Karpas-422 (cell line): Measurements from ENCODE around the gene CD68. TPM values are rescaled to one million over a fixed set of nuclear protein-coding genes. Genes with fewer than 3 reads are reported as not detected.
A peak's percentile ranks its signal among the peaks of the same experiment; 100 is the strongest.

ENCODE experiments used
- DNase-seq: peaks from one replicate; pipeline ENCODE4 v3.0.0-alpha.2; 2015
- H2AFZ ChIP-seq: fragments of 200-600 bp; sonication (generic); 2 replicates; pipeline ENCODE4 v1.6.1; 2014; ENCODE audit warnings: antibody characterized with exemption, low read length, mixed read lengths
- H3K27ac ChIP-seq: fragments of 200-600 bp; sonication (generic); 2 replicates; pipeline ENCODE4 v1.5.1; 2014; ENCODE audit warnings: mild to moderate bottlenecking, low read length, moderate library complexity
- H3K27me3 ChIP-seq: fragments of 200-600 bp; sonication (generic); 2 replicates; pipeline ENCODE4 v1.6.1; 2014; ENCODE audit warnings: low read length, mixed read lengths
- H3K36me3 ChIP-seq: fragments of 200-600 bp; sonication (generic); 2 replicates; pipeline ENCODE4 v1.6.1; 2014; ENCODE audit warnings: low read length, mixed read lengths; ENCODE audit not compliant: insufficient read depth
- H3K4me1 ChIP-seq: fragments of 200-600 bp; sonication (generic); 2 replicates; pipeline ENCODE4 v1.6.1; 2014; ENCODE audit warnings: mild to moderate bottlenecking, low read length, mixed read lengths
- H3K4me2 ChIP-seq: fragments of 200-600 bp; sonication (generic); 2 replicates; pipeline ENCODE4 v1.6.1; 2014; ENCODE audit warnings: low read length, low read depth, mild to moderate bottlenecking; ENCODE audit not compliant: poor library complexity, severe bottlenecking
- H3K4me3 ChIP-seq: fragments of 200-600 bp; sonication (generic); 2 replicates; pipeline ENCODE4 v1.5.1; 2014; ENCODE audit warnings: mild to moderate bottlenecking, antibody characterized with exemption, low read length, mixed read lengths
- H3K79me2 ChIP-seq: fragments of 200-600 bp; sonication (generic); 2 replicates; pipeline ENCODE4 v1.6.1; 2014; ENCODE audit warnings: mild to moderate bottlenecking, low read length, mixed read lengths
- H3K9ac ChIP-seq: fragments of 200-600 bp; sonication (generic); 2 replicates; pipeline ENCODE4 v1.6.0; 2014; ENCODE audit warnings: low read length
- H3K9me2 ChIP-seq: fragments of 200-600 bp; sonication (generic), shearing (Covaris generic); replicated peaks from 2 replicates; pipeline ENCODE4 v1.6.0; 2014; ENCODE audit warnings: mild to moderate bottlenecking, low read length, moderate library complexity; ENCODE audit not compliant: insufficient read depth
- H3K9me3 ChIP-seq: fragments of 300-700, 200-600 bp; sonication (generic); 2 replicates; pipeline ENCODE4 v1.6.1; 2014; ENCODE audit warnings: low read length, mixed read lengths
- H4K20me1 ChIP-seq: fragments of 200-600 bp; sonication (generic); 2 replicates; pipeline ENCODE4 v1.6.1; 2014; ENCODE audit warnings: mild to moderate bottlenecking, antibody characterized with exemption, low read length, low read depth; ENCODE audit not compliant: insufficient read depth
- total RNA-seq: library from RNA; depleted of rRNA; stranded (reverse); fragments of >200 nt; shearing (Covaris generic); gene quantifications from 2 replicates; pipeline ENCODE4 v1.2.3, GENCODE V29; 2014; ENCODE audit warnings: low replicate concordance

CD68 gene
- total RNA-seq, 1 experiment from 2014 or later: 3.8 TPM

- Histone ChIP-seq H2AFZ (no peak overlapping the region), H3K36me3 (peaks cover 31% of the 10 kb centered on the region), H3K4me3 (peak overlapping the region; percentile 86), H4K20me1 (peaks cover 10% of the 10 kb centered on the region; the same call in 1 of the 2 replicates), H3K27me3 (no peaks in the 10 kb centered on the region), H3K79me2 (peaks cover 48% of the 10 kb centered on the region), H3K27ac (peak overlapping the region; percentile 62), H3K9me2 (no peaks in the 10 kb centered on the region), H3K4me1 (peaks cover 44% of the 10 kb centered on the region), H3K4me2 (peak overlapping the region; percentile 88), H3K9ac (peak overlapping the region; percentile 87), H3K9me3 (no peaks in the 10 kb centered on the region)
- DNase-seq: peak; percentile 72
Observed at GRCh38 chr17:7562208-7562605, 17.2 kb upstream of the CD68 start.

GRCh38 chr17:7563115-7563869 is 16.1 kb upstream of the CD68 start:
- Histone ChIP-seq H4K20me1 (peaks cover 10% of the 10 kb centered on the region; the same call in 1 of the 2 replicates), H2AFZ (no peak overlapping the region), H3K9me3 (no peaks in the 10 kb centered on the region), H3K9ac (peak overlapping the region; percentile 87), H3K27me3 (no peaks in the 10 kb centered on the region), H3K27ac (peak overlapping the region; percentile 62; the same call in 1 of the 2 replicates), H3K79me2 (peaks cover 48% of the 10 kb centered on the region), H3K4me2 (peak overlapping the region; percentile 88), H3K4me3 (peak overlapping the region; percentile 86), H3K4me1 (peaks cover 38% of the 10 kb centered on the region), H3K36me3 (peaks cover 35% of the 10 kb centered on the region), H3K9me2 (no peaks in the 10 kb centered on the region)
- no peak for DNase-seq

- Histone ChIP-seq H3K27ac (no peak overlapping the region), H3K4me1 (peaks cover 15% of the 10 kb centered on the region), H3K27me3 (no peaks in the 10 kb centered on the region), H3K79me2 (peaks cover 42% of the 10 kb centered on the region), H4K20me1 (peaks cover 24% of the 10 kb centered on the region), H3K4me3 (no peak overlapping the region), H3K9me3 (no peaks in the 10 kb centered on the region), H3K36me3 (peaks cover 50% of the 10 kb centered on the region), H3K9ac (no peak overlapping the region), H2AFZ (no peak overlapping the region), H3K9me2 (no peaks in the 10 kb centered on the region), H3K4me2 (no peak overlapping the region)
- DNase-seq: no peak
Observed at GRCh38 chr17:7569571-7569970, 9.9 kb upstream of the CD68 start.

- Histone ChIP-seq H3K9me2 (no peaks in the 10 kb centered on the region), H3K27ac (no peak overlapping the region), H3K4me2 (no peak overlapping the region), H3K4me3 (no peak overlapping the region), H3K36me3 (peaks cover 50% of the 10 kb centered on the region), H2AFZ (no peak overlapping the region), H3K4me1 (peaks cover 23% of the 10 kb centered on the region), H3K27me3 (no peaks in the 10 kb centered on the region), H3K79me2 (peaks cover 42% of the 10 kb centered on the region), H3K9me3 (no peaks in the 10 kb centered on the region), H4K20me1 (peaks cover 26% of the 10 kb centered on the region), H3K9ac (peak overlapping the region; percentile 63; the same call in 1 of the 2 replicates)
- DNase-seq: no peak
Observed at GRCh38 chr17:7570351-7570750, 9.1 kb upstream of the CD68 start.

- Histone ChIP-seq H3K4me3 (peak overlapping the region; percentile 85), H4K20me1 (peaks cover 40% of the 10 kb centered on the region), H3K4me2 (peak overlapping the region; percentile 91), H3K27me3 (no peaks in the 10 kb centered on the region), H3K79me2 (peaks cover 38% of the 10 kb centered on the region), H2AFZ (no peak overlapping the region), H3K27ac (peak overlapping the region; percentile 77), H3K9ac (peak overlapping the region; percentile 95), H3K4me1 (peaks cover 42% of the 10 kb centered on the region), H3K9me3 (no peaks in the 10 kb centered on the region), H3K9me2 (no peaks in the 10 kb centered on the region), H3K36me3 (peaks cover 57% of the 10 kb centered on the region)
- DNase-seq: no peak
Observed at GRCh38 chr17:7572338-7572587, 7.2 kb upstream of the CD68 start.

GRCh38 chr17:7572588-7573323 is 6.7 kb upstream of the CD68 start:
- peaks cover 58% of the 10 kb centered on the region for H3K36me3 ChIP-seq
- peaks cover 38% of the 10 kb centered on the region for H3K79me2 ChIP-seq
- H3K9ac ChIP-seq: peak overlapping the region; percentile 99
- H3K9me2 ChIP-seq: no peaks in the 10 kb centered on the region
- peak overlapping the region; percentile 96 for H3K4me3 ChIP-seq
- H3K4me1 ChIP-seq: peaks cover 47% of the 10 kb centered on the region
- peaks cover 43% of the 10 kb centered on the region for H4K20me1 ChIP-seq
- H3K9me3 ChIP-seq: no peaks in the 10 kb centered on the region
- H3K27me3 ChIP-seq: no peaks in the 10 kb centered on the region
- H3K27ac ChIP-seq: peak overlapping the region; percentile 91
- DNase-seq: peak; percentile 99
- peak overlapping the region; percentile 81 for H3K4me2 ChIP-seq
- H2AFZ ChIP-seq: no peak overlapping the region

- Histone ChIP-seq H3K9ac (peak overlapping the region; percentile 99), H3K36me3 (peaks cover 61% of the 10 kb centered on the region), H4K20me1 (peaks cover 45% of the 10 kb centered on the region), H3K9me2 (no peaks in the 10 kb centered on the region), H3K4me1 (peaks cover 52% of the 10 kb centered on the region), H3K9me3 (no peaks in the 10 kb centered on the region), H3K27ac (peak overlapping the region; percentile 91), H3K27me3 (no peaks in the 10 kb centered on the region), H3K79me2 (peaks cover 38% of the 10 kb centered on the region), H3K4me2 (peak overlapping the region; percentile 81), H3K4me3 (peak overlapping the region; percentile 96), H2AFZ (no peak overlapping the region)
- peak; percentile 92 for DNase-seq
Observed at GRCh38 chr17:7573324-7574080, 5.9 kb upstream of the CD68 start.
